ENCODE results near the gene MYL12A. TPM values are rescaled to one million over a fixed set of nuclear protein-coding genes. Genes with fewer than 3 reads are reported as not detected.

Gene MYL12A
- total RNA-seq, 1 experiment from 2014 or later = 314 TPM

- no peak overlapping the region for H3K4me2 ChIP-seq (ENCODE audit: low read length)
- no peak overlapping the region for H2AFZ ChIP-seq (ENCODE audit: low read depth, low read length, poor library complexity, severe bottlenecking)
Observed at GRCh38 chr18:3252843-3253242, 5.2 kb downstream of the MYL12A start.

More at GRCh38 chr18:3252843-3253242, 5.2 kb downstream of the MYL12A start:
- ChIA-PET CTCF (no interaction called here), POLR2A (no interaction called here), RAD21 (ENCODE audit: low non-redundant PET in 1 of 2, low total read pairs in 2 of 2, uncharacterized antibody in 2 of 2, unreplicated experiment in 2 of 2) (no interaction called here)
- ATAC-seq = no peak
- H3K9ac ChIP-seq (ENCODE audit: low read length) = no peak overlapping the region
- H3K27ac ChIP-seq (ENCODE audit: low read depth, low read length) = no peak overlapping the region
- BruUV-seq (replicated peaks) = no TSS peak
- no peaks in the 10 kb centered on the region for H3K9me3 ChIP-seq (ENCODE audit: control insufficient read depth in 1 of 2, insufficient read depth in 1 of 2, low read depth in 1 of 2, low read length in 2 of 2)
- TF ChIP-seq ZNF274 (IDR thresholded peaks at IDR 0.05; ENCODE audit: low read depth, low read length) = no peak
- TF ChIP-seq ZBTB33 (IDR thresholded peaks at IDR 0.05; ENCODE audit: extremely low read depth, insufficient replicate concordance, low read length) = no peak
- no peak for TF ChIP-seq ATF3 (IDR thresholded peaks at IDR 0.05)
- TF ChIP-seq SRF (IDR thresholded peaks at IDR 0.05; ENCODE audit: low read depth) = no peak
- no peak for TF ChIP-seq YY1 (IDR thresholded peaks at IDR 0.05; ENCODE audit: extremely low read depth, insufficient replicate concordance, low read depth, low read length)
- no peak for TF ChIP-seq ZFX (IDR thresholded peaks at IDR 0.05)
- TF ChIP-seq EZH2phosphoT487 (IDR thresholded peaks at IDR 0.05; ENCODE audit: borderline replicate concordance) = no peak
- no peak for TF ChIP-seq ELF1 (IDR thresholded peaks at IDR 0.05; ENCODE audit: borderline replicate concordance, low read depth)
- TF ChIP-seq JUND (IDR thresholded peaks at IDR 0.05) = no peak
- no peak for TF ChIP-seq FOSL1 (IDR thresholded peaks at IDR 0.05; ENCODE audit: low read depth)
- no peaks in the 10 kb centered on the region for H3K9me2 ChIP-seq (ENCODE audit: insufficient read depth)
- H3K4me1 ChIP-seq (ENCODE audit: control insufficient read depth in 1 of 2, insufficient read depth in 2 of 2, low read length in 2 of 2) = peaks cover 29 to 34% of the 10 kb centered on the region in 2 experiments
- H3K4me3 ChIP-seq (replicated peaks in 1 of 2; ENCODE audit: low read depth in 1 of 2, low read length in 2 of 2) = no peak overlapping the region
- H4K20me1 ChIP-seq (ENCODE audit: insufficient read depth) = peaks cover 7% of the 10 kb centered on the region; the same call in 1 of the 2 replicates
- H3K79me2 ChIP-seq (ENCODE audit: insufficient read depth, low read length) = peaks cover 68% of the 10 kb centered on the region
- peaks cover 36 to 59% of the 10 kb centered on the region in 2 experiments; a peak in 3 of 4 replicates for H3K36me3 ChIP-seq (ENCODE audit: control insufficient read depth in 1 of 2, insufficient read depth in 2 of 2, low read length in 2 of 2)
- no peak for DNase-seq (ENCODE audit: low read depth, low spot score)
- H3K27me3 ChIP-seq (ENCODE audit: insufficient read depth, low read length) = no peaks in the 10 kb centered on the region
- intact Hi-C loops (cut with micrococcal nuclease) = no loop called here

Measured in HCT116 (cell line).